ENCODE data around the gene LYRM4. TPM values are rescaled to one million over a fixed set of nuclear protein-coding genes. Genes with fewer than 3 reads are reported as not detected.

Gene LYRM4
- total RNA-seq, 1 donor from 2014 or later, result 39.3 TPM

GRCh38 chr6:5157621-5158138 is 103.1 kb downstream of the LYRM4 start:
- H3K9me3 Mint-ChIP-seq, result no peaks in the 10 kb centered on the region
- no peak overlapping the region for H3K4me3 Mint-ChIP-seq
- no peak overlapping the region for H3K27ac Mint-ChIP-seq (ENCODE audit: unreplicated experiment)
- no peaks in the 10 kb centered on the region for H3K27me3 Mint-ChIP-seq (ENCODE audit: low read depth)
- peaks cover 2% of the 10 kb centered on the region for H3K36me3 Mint-ChIP-seq (ENCODE audit: low read depth)
- TF ChIP-seq, protein P1, sequence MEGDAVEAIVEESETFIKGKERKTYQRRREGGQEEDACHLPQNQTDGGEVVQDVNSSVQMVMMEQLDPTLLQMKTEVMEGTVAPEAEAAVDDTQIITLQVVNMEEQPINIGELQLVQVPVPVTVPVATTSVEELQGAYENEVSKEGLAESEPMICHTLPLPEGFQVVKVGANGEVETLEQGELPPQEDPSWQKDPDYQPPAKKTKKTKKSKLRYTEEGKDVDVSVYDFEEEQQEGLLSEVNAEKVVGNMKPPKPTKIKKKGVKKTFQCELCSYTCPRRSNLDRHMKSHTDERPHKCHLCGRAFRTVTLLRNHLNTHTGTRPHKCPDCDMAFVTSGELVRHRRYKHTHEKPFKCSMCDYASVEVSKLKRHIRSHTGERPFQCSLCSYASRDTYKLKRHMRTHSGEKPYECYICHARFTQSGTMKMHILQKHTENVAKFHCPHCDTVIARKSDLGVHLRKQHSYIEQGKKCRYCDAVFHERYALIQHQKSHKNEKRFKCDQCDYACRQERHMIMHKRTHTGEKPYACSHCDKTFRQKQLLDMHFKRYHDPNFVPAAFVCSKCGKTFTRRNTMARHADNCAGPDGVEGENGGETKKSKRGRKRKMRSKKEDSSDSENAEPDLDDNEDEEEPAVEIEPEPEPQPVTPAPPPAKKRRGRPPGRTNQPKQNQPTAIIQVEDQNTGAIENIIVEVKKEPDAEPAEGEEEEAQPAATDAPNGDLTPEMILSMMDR (conservative IDR thresholded peaks at IDR 0.05), result no peak
- H3K4me1 Mint-ChIP-seq, result peaks cover 34% of the 10 kb centered on the region
- DNase-seq (ENCODE audit: low read depth, low spot score), result no peak

GRCh38 chr6:5156627-5157026 is 104.1 kb downstream of the LYRM4 start:
- TF ChIP-seq, protein P1 (conservative IDR thresholded peaks at IDR 0.05), result no peak
- Mint-ChIP-seq H3K36me3 (ENCODE audit: low read depth) (no peaks in the 10 kb centered on the region), H3K9me3 (no peaks in the 10 kb centered on the region), H3K4me1 (peaks cover 31% of the 10 kb centered on the region), H3K4me3 (no peak overlapping the region), H3K27ac (ENCODE audit: unreplicated experiment) (no peak overlapping the region), H3K27me3 (ENCODE audit: low read depth) (no peaks in the 10 kb centered on the region)
- DNase-seq (ENCODE audit: low read depth, low spot score), result no peak

DNA sequence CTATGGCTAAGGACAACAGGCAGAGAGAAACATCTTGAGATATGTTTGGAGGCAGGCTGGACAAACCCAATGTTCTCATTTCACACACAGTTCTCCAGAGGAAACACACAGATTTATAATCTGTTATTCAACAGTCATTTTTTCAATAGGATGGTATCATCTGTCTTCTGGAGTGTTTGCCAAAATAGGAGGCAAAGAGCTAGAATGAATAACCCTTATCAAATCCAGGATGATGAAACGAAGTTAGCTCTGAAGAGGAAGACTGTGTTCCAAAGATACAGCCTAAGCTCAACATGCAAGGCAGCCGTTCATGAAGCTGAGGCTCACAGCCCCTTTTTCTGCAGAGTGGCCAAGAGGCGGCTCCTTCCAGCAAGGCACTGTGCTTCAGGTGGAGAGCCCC is 104.8 kb downstream of the LYRM4 start:
- Mint-ChIP-seq H3K36me3 (ENCODE audit: low read depth) (no peaks in the 10 kb centered on the region), H3K4me3 (no peak overlapping the region), H3K9me3 (no peaks in the 10 kb centered on the region), H3K27me3 (ENCODE audit: low read depth) (no peaks in the 10 kb centered on the region), H3K27ac (ENCODE audit: unreplicated experiment) (no peak overlapping the region), H3K4me1 (peaks cover 31% of the 10 kb centered on the region)
- TF ChIP-seq, protein P1 (conservative IDR thresholded peaks at IDR 0.05), result no peak
- no peak for DNase-seq (ENCODE audit: low read depth, low spot score)

GRCh38 chr6:5153186-5153585 is 107.6 kb downstream of the LYRM4 start:
- Mint-ChIP-seq H3K9me3 (no peaks in the 10 kb centered on the region), H3K4me3 (no peak overlapping the region), H3K36me3 (ENCODE audit: low read depth) (no peaks in the 10 kb centered on the region), H3K27me3 (ENCODE audit: low read depth) (no peaks in the 10 kb centered on the region), H3K4me1 (peaks cover 23% of the 10 kb centered on the region), H3K27ac (ENCODE audit: unreplicated experiment) (no peak overlapping the region)
- DNase-seq (ENCODE audit: low read depth, low spot score), result no peak
- TF ChIP-seq, protein P1 (conservative IDR thresholded peaks at IDR 0.05), result no peak

DNA sequence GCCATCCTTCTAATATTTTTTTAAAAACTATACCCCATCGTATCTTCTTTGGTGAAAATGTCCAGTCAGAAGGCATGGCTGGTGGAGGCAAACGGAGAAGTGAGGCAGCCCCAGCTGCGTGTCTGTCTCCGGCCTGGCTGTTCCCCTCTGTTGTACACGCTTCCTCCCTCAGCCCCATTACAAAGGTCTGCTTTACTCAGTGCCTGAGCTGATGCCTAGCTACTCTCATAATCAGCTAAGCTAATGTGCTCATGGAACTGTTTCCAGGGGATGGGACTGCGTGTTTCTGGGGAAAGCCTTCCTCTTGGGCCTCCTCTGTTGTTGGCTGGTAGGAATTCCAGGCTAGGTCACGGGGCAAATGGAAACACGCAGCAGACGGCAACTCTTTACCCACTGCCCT is 108.3 kb downstream of the LYRM4 start:
- H3K36me3 Mint-ChIP-seq (ENCODE audit: low read depth), result no peaks in the 10 kb centered on the region
- no peaks in the 10 kb centered on the region for H3K9me3 Mint-ChIP-seq

More for the DNA sequence above, 108.3 kb downstream of the LYRM4 start:
- TF ChIP-seq, protein P1 (conservative IDR thresholded peaks at IDR 0.05), result no peak
- DNase-seq (ENCODE audit: low read depth, low spot score), result no peak
- Mint-ChIP-seq H3K27me3 (ENCODE audit: low read depth) (no peaks in the 10 kb centered on the region), H3K27ac (ENCODE audit: unreplicated experiment) (no peak overlapping the region), H3K4me3 (no peak overlapping the region), H3K4me1 (peaks cover 17% of the 10 kb centered on the region)

Data from neural crest cell (in vitro differentiated cells).